ENCODE data around the gene SEMA5A.
"Not testable (repeated sequence)": the region's sequence is repeated elsewhere in the genome, so short reads cannot be mapped to it uniquely, and the experiment has no call there.

The SEMA5A gene

DNA sequence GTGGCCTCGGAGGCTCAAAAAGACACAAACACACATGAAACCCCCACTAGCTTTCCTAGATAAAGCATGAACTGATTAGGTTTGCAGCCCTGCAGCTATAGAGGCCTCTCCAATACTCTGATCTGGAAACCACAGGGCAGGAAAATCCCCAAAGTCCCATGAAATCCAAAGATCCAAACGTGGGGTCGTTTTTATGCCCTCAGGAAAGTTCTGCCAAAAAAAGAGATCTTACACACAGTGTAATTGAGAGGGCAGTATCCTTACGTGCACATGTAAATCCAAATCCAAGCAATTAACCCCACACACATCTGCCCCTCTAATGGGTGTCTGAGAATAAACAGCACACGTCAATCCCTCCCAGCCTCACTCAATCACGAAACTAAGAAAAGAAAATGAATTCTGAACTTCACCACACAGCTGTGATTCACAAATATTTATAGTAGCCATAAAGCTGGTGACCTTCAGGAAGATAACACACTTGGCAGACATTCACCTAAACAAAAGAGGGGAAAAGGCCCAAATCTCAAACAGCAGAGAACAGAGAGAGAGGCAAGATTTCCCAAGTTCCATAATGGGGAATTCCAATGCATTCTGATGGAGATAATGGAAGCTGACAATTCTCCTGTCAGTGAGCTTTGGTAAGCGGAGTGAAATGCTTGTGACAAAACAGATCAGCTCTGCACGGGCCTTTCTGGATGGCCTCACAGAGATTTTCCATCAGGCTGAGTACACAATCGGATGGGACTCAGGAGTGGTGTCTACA, 114.2 kb downstream of the SEMA5A start:
- DNase-seq: no peak

- no peak for DNase-seq
Measured at GRCh38 chr5:9431151-9431495, 114.8 kb downstream of the SEMA5A start.

- DNase-seq: no peak
Measured at GRCh38 chr5:9430306-9430705, 115.6 kb downstream of the SEMA5A start.

GRCh38 chr5:9429691-9430215, 116.1 kb downstream of the SEMA5A start:
- no peak for DNase-seq

DNA sequence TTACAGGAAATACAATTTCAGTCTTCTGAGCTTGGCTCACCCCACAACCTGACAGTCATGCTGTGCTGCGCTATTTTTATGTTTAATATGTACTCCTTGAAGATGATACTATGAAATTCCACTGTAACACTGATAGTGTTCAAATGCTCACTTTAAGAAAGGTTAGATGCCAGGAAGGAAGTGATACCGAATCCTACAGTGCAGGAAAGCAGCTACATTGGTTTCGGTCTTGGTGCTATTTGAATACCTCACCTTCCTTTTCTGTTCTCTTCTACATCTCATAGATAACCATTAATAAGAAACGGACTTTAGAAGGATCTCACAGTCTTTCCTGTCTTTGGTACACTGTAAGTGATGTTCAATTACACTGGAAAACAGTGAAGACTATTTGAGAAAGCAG, 117.6 kb downstream of the SEMA5A start:
- DNase-seq: no peak

GRCh38 chr5:9425710-9426109, 120.2 kb downstream of the SEMA5A start:
- DNase-seq: no peak

GRCh38 chr5:9423571-9423970, 122.3 kb downstream of the SEMA5A start:
- DNase-seq: no peak

DNA sequence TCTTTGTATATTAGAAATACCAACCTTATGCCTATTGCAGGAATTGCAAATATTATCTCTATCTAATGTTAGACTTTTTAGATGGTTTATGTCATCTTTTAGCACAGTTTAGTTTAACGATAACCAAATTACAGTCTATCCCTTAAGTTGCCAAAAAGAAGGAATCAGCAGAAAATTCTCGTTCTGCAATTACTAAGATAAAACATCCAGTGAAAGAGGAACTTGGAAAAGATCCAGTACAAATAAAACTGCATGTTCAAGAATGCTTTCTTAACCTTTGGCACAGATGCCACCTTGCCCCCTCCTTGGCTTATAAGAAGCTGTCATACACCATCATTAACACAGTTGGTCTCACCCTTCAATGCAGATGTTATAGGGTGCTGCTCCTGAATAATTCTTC, 124.0 kb downstream of the SEMA5A start:
- DNase-seq: no peak

GRCh38 chr5:9419794-9420193, 126.1 kb downstream of the SEMA5A start:
- DNase-seq: no peak

DNA sequence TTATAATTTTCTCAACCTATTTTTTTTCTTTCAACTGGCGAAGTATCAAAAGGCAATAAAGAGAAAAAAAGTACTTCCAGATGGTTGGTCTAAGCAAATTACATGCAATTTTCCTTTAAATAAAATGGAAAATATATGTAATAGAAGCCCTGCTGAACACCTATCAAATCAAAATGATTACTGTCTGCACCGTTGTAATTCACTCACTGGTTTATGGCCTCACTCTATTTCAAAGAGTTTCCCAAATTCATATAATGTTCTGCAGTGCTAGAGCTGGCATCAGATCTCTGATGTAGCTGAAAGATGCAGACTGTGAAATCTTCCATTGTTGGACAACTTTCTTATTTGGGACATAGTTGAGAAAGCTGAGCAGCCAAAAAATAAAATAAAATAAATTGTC, 130.3 kb downstream of the SEMA5A start:
- DNase-seq: no peak

DNA sequence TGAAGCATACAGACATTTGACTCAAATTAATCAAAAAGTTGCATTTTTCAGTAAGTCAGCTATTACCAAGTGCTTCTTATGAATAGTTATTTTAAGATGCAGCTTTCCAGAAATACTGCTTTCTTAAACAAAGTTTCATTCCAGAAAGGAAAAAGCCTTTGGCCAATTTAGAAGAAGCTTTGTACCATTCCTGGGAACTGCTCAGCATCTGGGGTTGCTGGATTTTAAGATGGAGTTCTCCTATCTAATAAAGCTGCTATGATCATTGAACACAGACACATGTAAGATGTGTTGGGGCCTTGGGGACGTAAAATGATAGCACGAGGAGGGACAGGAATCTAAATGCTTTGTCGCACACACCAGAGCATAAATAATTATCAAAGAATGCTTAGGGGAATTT, 130.8 kb downstream of the SEMA5A start:
- DNase-seq: no peak

- DNase-seq: no peak
Measured at GRCh38 chr5:9411142-9411541, 134.7 kb downstream of the SEMA5A start.

DNA sequence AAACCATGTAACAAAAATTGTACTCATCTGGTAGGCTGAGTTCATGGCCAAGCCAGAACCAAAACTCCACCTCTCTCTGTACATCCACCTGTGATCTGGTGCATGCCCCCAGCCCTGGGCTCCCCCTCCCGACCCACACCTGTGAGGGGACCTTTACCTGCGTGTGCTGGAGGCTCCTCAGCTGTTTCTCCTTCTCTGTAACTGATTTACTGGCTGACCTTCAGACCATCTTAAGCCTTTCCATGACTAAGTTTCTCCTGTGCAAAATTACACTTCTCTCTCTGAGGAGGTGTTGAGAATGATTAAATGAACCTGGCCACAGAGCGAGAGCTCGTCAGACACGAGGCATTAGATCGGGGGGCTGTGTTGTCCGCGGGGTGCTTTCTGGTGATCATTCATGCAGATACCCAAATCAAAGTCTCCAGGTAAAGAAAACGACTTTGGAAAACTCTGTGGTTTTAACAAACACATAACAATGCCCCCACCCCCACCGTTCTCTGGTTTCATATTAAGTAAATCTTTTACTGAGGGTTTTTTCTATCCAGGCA, 136.4 kb downstream of the SEMA5A start:
- no peak for DNase-seq

DNA sequence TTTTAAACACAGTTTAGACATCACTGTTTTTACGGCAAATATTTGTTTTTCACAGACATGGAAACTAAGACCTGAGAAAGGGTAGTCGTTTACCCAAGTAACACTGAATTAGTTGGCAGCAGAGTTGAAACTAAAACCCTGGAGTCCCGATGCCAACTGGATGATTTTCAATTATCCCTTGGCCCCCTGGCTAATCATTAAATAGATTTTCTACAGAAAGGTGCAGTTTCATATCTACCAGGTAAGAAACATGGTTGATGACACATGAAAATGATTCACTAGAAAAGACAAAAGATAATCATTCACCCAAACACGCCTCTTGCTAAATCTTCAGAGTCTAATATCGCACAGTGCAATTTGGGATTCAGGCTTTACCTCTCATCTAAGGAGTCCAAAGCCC, 136.9 kb downstream of the SEMA5A start:
- DNase-seq: no peak

- no peak for DNase-seq
Measured at GRCh38 chr5:9405196-9405754, 140.6 kb downstream of the SEMA5A start.

DNA sequence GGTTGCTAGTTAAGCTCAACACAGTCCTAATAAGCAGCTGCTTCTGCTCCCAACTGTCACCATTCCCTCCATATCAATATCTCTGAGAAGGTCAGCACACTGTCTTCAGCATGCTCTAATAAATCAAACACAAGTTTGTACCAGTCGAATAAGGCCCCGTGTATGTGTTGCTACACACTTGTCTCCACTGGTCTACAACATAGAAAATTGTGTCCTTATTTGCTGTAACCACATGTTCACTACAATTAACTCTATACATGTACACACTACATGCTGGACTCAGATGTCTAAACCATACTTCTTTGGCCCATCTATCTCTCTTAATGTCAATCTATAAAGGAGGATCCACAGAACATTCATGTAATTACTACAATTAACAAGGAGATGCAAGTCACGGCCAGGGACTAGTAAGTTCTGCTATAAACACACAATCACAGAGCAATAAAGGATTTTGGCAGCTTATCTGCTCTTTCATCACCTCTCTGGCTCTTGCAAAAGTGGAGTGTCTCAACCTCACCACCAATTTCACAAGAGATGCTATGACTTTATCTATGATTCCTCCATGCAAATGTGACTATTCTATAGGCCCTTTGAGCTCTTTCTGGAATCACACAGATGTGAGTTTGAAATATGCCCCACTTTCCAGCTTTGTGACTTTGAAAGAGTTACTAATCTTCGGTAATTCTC, 143.9 kb downstream of the SEMA5A start:
- no peak for DNase-seq

- not testable (repeated sequence) for DNase-seq
Measured at GRCh38 chr5:9399783-9400182, 146.1 kb downstream of the SEMA5A start.

- DNase-seq: no peak
Measured at GRCh38 chr5:9399094-9399493, 146.8 kb downstream of the SEMA5A start.

DNA sequence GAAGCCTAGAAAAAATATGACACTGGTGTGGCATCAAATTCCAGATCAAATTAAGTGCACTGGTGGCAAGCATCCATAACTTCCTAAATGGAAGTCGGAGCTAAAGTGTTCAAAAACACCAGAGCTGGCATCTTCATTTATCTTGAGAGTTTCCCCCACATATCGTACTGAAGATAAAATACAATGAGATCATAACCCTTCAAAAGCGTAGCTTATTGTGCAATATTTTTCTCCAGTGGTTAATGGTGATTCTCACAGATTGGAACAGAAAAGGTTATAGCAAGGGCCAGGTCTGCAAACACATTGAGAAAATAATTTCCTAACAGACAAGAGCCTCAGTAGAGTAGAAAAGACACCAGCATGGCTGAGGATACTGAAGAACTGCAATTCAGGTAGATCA, 147.6 kb downstream of the SEMA5A start:
- DNase-seq: no peak

DNA sequence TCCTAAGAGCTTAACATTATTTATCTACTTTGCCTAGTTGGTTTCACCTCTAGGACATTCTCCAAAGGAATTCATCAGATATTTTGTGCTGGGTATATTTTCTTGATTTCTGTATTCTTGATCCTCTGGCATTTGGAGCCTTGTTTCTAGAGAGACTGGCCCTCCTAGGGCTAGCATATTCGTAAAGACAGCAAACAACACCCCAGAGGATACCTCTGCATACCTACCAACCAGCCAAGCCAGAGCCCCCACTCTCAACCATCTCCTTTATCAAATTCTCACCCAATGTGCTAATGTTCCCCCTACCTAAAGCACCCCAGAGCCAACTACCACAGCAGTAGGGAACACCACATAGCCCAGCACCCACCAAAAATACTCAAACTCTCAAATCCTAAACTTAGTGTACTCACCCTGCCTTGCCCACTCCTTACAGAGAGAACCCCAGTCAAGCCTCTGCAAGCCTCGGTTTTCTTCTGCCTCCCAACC, 149.5 kb downstream of the SEMA5A start:
- no peak for DNase-seq

DNA sequence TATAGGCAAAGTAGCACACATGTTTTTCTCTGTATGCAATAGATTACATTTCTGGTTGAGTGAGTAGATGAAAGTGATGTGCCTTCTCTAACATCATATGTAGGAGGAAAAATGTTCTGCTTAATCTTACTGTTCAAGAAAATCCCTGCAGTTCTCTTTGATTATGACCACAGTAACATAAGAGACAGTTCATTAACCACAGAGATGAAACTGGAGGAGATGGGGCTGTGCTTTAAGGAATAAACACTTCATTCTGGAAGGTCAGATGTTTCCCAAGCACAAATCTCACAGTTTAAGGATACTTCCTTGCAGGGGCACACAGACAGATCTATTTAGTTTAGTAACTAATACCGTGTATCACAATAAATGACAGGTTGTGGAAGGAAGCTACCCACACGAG, 150.2 kb downstream of the SEMA5A start:
- no peak for DNase-seq

- no peak for DNase-seq
Measured at GRCh38 chr5:9394221-9394620, 151.7 kb downstream of the SEMA5A start.

- no peak for DNase-seq
Measured at GRCh38 chr5:9392625-9393024, 153.2 kb downstream of the SEMA5A start.

DNA sequence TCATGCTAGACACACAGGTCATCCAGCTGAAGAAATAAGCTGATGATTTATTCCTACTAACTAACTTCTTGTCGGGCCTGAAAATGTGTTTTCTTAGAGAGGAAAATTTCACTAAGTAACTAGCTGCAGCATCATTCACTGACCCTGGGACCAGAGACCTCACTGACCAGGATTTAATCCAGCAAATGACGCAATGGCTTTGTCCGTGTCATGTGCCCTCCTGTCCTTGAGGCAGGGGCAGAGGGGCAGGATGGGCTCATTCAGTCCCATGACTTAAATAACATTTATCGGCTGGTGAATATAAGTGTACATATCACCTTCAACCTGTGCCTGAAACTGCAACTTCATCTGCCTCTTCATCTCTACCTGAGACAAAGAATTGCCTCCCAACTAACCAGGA, 154.8 kb downstream of the SEMA5A start:
- DNase-seq: no peak
